Measurements from ENCODE around the gene PANK3.
"Not testable (repeated sequence)": the region's sequence is repeated elsewhere in the genome, so short reads cannot be mapped to it uniquely, and the experiment has no call there.

The PANK3 gene

DNA sequence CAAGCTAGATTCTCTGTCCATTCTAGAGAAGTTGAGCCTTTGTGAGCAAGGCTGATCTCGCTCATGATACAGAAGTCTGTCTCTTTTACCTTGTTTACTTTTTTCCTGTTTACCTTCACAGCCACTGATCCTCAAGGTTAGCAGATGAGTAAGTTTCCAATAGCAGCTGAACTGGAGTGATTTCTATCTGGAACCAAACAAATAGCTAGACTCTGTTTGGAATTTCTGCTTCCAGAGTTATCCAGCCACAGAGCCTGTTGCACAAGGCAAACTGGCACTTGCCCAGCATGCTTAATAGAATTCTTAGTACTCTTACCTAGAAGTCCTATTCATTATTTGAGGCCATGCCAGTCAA is 12.8 kb upstream of the PANK3 start:
- no peak for DNase-seq (ENCODE audit: low read depth)

DNA sequence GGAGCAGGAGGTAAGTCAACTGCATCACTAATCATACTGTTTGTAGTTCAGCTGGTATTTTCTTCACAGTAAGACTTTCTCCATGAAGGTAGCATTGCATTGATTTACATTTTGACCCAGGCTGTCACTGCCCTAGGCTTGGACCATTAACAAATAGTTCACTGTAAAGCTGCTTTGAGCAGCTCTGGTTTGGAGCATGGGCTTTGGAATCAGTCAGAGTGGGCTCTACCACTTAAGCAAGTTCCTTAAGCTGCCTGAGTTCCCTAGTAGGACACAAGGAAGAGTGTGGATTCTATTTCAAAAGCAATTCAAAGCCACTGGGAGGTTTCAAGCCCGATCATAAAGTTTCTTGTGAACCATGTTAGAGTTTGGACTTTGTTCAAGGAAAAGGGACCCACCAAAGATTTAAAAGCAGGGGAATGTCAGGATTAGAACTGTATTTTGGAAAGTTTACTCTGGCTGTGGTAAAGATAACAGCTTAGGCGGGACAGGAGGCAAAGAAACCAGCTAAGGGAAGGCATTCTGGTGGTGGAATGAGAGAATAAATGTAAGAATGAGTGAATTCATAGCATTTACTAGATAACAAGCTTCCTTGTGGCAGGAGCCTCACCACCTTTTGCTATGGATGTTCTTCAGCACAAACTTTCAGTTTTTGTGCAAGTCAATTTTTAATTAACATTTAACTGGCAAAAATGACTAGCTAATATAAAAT is 12.3 kb upstream of the PANK3 start:
- no peak for DNase-seq (ENCODE audit: low read depth)

DNA sequence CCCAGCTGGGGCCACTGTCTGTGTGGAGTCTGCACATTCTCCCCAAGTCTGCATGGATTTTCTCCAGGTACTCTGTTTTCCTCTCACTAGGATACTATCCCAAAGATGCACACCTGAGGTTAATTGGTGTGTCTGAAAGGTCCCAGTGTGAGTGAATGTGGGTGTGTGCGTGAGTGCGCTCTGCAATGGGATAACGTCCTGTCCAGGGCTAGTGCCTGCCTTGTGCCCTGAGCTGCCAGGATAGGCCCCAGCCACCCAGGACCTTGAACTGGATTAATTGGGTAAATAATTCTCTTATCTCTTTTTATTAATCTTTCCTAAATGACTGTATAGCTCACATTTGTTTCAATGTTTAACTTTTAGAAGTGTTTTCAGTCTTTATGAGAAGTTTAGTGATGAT is 11.5 kb upstream of the PANK3 start:
- no peak for DNase-seq (ENCODE audit: low read depth)

DNA sequence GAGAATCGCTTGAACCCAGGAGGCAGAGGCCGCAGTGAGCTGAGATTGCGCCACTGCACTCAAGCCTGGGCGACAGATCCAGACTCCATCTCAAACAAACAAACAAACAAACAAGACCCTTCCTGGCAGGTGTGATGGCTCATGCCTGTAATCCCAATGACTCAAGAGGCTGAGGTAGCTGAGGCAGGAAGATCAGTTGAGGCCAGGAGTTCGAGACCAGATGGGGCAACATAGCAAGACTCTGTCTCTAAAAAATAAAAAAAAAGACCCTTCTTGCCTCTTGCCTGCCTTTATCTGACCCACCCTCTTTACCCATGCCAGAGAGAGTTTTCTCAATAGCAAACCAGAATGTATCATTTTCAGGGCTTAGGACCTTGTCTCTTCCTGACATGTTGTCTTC is 8.8 kb upstream of the PANK3 start:
- no peak for DNase-seq (ENCODE audit: low read depth)

DNA sequence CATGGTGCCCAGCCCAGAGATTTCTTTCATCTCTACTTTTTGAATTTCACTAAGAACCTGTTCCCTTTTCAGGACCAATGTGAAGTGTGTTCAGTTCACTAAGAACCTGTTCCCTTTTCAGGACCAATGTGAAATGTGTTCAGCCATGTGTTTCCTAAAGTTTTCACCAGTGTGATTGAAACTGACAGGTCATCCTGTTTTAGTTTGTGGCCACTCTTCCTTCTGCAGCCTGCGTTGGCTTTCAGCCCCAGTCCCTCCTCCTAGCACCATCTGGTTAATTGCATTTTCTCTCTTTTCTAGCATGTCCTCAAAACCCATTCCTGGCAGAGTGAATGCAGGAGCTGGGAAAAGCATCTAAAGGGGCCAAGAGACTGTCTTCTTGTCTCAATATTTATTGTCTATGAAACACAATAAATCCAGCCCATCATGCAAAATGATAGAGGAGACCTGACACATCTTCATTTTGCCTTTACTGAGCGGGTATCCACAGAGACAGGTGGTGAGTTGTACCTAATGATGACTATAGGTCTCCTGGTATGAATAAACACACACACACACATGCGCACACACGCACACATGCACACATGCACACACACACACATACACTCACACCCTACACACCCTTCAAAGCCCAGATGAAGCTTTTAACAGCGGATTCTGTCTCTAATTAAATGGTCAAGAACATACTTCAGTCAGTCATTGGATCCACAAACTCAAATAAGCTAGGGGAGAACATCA is 6.1 kb upstream of the PANK3 start:
- DNase-seq (ENCODE audit: low read depth), result no peak

DNA sequence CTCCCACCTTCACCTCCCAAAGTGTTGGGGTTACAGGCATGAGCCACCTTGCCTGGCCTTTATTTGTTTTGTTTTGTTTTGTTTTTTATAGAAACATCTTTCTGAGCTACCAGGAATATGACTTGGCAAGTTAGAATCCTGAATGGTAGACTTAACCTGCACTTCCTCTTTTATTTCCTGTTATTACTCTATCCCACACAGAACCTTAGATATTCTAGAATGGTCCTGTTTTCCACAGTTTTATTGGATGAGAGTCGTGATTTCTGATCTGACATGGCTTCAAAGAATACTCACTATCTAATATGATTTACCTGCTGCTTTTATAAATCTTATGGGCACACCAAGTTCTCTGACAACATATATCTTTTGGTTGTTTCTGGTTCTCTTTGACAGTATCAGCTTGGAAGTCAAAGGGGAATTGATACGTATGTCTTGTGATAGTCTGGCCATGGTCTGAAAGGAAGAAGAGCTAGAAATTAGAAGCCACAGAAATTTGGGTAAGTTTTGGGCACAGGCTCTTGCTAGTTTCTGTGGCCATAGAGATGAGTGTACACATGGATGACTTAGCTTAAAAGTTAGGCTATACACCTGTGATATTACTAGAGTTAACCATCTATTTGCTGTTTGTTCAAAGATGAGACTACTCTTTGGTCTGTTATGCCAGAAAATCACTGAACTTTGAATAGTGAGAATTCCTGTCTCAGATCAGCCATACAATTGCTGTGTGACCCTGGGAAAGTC is 4.7 kb upstream of the PANK3 start:
- DNase-seq (ENCODE audit: low read depth), result no peak

DNA sequence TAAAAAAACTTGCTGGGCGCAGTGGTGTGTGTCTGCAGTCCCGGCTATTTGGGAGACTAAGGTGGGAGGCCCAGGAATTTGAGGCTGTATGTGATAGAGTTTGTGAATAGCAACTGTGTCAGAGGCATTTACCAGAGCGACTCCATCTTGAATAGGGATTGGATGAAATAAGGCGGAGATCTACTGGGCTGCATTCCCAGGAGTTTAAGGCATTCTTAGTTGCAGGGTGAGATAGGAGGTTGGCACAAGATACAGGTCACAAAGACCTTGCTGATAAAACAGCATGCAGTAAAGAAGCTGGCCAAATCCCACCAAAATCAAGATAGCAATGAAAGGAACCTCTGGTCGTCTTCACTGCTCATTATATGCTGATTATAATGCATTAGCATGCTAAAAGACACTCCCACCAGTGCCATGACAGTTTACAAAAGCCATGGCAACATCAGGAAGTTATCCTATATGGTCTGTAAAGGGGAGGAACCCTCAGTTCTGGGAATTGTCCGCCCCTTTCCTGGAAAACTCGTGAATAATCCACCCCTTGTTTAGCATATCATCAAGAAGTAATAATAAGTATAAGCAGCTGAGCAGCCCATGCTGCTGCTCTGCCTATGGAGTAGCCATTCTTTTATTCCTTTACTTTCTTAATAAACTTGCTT is 1.8 kb upstream of the PANK3 start:
- DNase-seq (ENCODE audit: low read depth), result not testable (repeated sequence)

DNA sequence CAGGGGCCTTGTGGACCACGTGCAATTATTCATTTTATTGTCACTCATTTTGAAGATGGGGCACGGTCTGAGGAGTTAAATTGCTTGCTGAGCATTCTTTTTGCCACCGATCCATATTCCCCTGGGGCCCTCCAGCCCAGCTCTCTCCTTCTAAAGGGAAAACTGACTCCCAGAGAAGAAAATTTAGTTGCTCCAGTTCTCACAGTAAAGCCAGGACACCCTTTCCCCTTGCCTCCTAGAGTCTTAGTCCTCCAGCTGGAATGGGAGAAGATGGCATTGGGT is 1.0 kb upstream of the PANK3 start:
- no peak for DNase-seq (ENCODE audit: low read depth)

DNA sequence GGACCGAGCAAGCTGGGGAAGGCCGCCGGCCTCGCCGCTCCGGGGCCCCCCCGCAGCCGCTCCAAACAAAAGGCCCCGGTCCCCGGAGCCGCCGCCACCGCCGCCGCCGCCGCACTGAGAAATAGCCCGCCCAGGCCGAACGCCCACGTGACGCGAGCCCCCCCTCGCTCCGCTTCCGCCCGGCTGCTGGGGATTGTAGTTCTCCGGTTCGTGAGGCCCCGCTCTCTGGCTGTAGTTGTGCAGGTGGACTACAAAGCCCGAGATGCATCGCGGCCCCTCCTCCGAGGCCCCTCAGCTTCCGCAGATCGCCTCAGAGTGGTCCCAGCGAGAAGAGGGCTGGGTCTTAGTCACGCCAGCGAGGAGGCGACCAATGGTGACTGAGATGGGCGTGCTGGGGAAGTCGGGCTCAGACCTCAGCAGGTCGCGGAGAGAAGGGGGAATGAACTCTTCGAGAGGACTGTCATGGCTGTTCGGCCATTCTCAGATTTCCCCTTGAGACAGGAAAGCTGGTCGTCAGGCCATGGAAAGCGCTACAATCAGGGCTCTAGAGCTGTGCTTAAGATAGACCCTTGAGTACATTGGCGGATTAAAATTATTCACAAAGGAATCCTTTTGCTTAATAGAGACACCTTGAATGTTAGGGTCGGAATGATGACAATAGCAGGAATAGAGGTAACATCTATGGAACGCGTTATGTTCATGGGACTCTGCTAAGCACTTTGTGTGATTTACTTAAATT is 489 bp upstream of the PANK3 start:
- DNase-seq (ENCODE audit: low read depth), result peak; percentile 98

DNA sequence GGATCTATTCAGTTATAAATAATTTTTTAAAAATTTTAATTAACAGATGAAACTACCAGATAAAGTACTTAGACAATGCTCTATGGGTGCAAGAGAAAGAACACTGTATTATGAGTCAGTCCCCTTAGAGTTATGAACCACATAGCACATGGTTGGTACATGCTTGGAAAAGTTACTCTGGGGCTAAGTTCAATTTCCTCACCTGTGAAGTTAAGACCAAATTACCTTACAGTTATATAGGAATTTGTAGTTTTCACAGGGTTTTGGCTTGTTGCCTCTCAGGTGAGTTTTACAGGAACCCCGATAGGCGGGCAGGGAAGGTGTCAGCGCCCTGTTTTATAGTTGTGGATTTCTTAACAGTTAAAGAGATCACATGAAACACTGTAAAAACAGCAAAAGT is 1.2 kb downstream of the PANK3 start:
- peak; percentile 10 for DNase-seq (ENCODE audit: low read depth)

DNA sequence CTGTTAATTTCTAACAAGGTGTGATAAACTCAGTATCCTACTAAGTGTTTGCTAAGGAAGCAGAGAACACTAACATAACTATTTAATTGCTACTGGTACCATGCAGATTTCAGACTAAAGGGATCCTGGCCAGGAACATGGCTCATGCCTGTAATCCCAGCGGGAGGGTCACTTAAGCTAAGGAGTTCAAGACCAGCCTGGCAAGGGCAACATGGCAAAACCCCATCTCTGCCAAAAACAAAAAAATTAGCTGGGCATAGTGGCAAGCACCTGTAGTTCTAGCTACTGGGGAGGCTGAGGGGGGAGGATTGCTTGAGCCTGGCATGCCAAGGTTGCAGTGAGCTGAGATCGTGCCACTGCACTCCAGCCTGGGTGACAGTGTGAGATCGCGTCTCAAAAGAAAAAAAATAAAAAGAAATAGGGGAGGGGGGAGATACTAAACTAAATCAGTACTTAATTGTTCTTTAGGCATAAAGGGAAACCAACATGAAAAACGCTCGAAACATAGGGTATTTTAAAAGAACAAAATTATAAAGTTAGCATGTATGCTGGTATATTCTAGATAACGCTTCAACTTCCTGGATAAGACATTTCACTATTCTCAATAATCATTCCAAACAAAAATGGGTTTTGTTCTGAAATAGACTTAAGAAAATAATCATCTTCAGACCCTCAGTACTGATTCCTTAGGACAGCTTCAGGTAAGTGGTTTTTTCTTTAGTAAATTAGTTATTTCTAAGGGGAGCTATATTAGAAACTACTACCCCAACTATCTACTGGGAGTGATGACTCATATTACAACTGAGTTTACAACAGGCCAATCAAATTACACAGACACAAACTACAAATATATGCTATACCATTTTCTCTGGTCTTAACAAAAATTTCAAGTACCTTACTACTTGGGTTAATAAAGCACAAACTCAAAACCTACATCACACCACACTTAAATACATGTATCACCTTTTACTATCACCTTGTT is 3.5 kb downstream of the PANK3 start:
- DNase-seq (ENCODE audit: low read depth), result no peak

DNA sequence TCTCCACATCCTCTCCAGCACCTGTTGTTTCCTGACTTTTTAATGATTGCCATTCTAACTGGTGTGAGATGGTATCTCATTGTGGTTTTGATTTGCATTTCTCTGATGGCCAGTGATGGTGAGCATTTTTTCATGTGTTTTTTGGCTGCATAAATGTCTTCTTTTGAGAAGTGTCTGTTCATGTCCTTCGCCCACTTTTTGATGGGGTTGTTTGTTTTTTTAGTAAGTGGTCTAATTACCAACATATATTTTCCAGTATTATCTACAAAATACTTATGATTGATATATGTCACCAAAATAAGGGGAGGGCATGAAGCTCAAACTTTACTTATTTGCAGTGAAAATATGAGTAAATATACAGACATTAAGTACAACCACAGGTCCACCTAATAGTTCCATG is 5.0 kb downstream of the PANK3 start:
- not testable (repeated sequence) for DNase-seq (ENCODE audit: low read depth)

DNA sequence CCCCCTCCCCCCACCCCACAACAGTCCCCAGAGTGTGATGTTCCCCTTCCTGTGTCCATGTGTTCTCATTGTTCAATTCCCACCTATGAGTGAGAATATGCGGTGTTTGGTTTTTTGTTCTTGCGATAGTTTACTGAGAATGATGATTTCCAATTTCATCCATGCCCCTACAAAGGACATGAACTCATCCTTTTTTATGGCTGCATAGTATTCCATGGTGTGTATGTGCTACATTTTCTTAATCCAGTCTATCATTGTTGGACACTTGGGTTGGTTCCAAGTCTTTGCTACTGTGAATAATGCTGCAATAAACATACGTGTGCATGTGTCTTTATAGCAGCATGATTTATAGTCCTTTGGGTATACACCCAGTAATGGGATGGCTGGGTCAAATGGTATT is 5.5 kb downstream of the PANK3 start:
- not testable (repeated sequence) for DNase-seq (ENCODE audit: low read depth)

DNA sequence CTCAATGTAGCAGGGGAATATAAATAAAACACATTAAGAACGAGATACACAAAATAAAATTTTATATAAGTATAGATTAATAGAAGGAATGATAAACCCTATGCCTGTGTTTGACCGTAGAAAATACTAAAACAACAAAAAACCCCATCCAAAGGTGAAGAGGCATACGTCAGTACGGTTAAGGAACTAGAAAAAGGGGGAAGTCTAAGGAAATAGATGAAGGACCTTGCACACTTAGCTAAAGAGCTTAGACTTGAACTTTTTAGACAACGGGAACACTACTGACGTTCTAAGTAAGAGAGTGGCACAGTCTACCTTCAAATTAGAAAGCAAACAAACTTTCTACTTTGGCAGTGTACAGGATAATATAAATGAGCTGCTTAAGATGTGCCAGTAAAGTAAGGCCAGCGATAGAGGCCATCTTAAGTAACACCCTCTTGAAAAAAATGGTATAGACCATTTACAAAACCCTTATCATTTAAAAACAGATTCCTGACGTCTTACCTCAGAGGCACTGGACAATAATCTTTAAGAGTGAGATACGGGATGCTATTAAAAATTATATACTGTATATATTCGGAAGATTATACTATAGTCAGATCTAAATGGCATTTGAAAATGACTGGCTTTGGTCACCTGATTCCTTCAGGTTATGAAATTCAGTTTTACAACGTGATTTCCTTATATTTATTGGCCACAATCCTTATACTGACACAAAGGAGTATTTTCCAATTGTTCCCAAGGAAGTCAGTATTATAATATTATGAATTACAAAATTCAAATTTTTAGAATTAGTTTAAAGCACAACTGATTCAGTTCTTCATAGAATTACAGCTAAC is 8.5 kb downstream of the PANK3 start:
- no peak for DNase-seq (ENCODE audit: low read depth)

DNA sequence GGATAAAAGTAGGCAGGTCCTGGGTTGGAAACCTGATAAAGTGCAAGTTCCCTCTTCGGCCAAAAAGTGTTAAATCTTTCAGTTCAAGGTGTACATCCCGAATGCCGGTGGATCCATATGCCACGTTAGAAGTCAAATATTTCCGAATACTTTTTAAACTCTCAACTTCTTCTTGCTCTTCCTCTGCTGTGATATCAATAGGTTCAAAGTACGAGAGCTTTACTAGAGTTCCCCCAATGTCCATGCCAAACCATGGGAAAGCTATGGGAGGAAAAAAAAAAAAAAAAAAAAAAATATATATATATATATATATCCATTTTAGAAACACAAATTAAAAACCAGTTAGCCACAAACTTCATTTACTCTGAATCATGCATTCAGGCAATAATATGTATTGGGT is 10.4 kb downstream of the PANK3 start:
- no peak for DNase-seq (ENCODE audit: low read depth)

DNA sequence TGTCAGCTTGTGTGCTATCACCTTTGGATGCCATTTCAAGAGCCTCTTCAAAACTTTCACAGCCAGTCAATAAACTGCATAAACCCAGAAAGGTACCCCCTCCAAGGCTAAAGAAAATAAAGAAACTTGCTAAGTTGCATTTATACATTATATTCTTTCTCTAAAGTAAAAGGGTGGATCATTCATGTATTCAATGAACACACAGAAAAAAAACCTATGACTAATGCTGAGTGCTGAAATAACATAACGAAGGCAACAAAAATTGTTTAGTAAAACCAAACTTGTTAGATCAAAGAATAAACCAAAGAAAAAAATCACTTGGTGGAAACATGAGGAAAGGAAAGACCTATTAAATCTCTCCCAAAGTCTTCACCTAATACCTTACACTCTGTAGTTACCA is 15.2 kb downstream of the PANK3 start:
- DNase-seq (ENCODE audit: low read depth), result no peak

DNA sequence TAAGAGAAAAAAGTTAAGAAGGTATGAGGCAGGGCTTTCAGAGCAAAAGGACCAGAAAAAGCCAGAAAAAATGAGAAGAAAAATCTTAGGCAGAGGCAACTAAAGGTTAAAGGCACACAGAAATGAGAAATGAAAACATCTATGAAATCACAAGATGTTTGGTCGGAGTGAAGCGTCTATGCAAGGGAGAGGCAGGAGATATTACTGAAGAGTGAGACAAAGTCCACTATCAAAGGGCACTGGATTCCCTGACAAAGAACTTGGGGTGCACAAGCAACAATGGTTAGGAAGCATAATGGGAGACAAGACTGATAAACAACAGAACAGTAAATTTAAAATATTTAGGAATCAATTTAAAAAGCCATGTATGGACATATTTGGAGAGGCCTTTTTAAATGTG is 16.9 kb downstream of the PANK3 start:
- DNase-seq (ENCODE audit: low read depth), result no peak

DNA sequence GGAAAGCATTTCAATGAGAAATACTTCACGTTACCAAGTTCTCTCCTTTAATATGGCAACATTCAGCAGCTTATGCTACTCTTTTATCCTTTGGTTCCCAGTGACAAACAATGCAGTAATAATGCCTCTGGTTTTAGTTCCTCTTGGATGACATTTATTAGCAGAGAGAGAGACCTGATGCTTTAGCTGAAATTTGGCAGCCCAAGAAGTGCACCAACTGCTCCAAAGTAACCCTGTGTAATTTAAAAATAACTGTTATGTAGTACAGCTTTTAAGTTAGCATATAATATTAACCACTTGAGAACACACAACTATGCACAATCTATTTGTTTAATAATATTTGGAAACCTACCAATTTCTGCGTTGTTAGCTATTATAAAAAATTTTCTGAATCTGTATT is 21.8 kb downstream of the PANK3 start:
- DNase-seq (ENCODE audit: low read depth), result no peak

DNA sequence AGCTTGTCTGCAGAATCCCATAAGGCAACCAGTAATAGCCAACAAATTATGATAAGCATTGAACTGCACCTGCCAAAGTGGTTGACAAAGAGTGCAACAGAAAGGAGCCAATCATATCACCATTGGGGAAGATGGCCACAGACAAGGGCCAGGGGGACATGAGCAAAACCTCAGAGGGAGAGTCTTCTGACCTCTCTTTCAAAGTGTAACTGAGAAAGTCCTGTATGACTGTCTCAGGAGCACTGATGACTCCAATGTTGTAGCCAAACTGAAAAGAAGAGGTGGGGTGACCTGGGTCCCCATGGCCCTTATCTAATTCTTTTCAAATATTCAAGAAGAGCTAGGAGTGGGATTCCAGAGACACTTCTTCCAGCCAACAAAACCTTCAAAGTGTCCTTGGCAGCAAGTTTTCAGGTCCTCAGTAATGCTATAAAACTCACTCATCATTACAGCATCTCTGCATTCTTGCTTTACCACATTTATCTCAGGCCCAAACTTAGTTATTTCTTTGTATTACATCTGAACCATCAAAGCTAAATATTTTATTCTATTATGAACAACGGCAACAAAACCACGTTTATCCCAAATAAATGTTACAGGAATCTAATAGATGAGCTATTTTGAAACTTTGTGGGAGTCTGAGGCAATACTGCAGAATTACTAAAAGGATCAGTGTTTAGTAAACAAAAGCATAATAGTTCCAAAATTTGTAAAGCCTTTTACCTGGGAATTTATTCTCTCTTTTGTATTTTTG is 25.6 kb downstream of the PANK3 start:
- DNase-seq (ENCODE audit: low read depth), result no peak

Data from non-pigmented ciliary epithelial cell (primary cell).